K562 (cell line): ENCODE measurements around the gene RPL26.

Source experiments
- GTF2F1 ChIP-seq: IDR thresholded peaks from 2 replicates; pipeline ENCODE4 v1.6.1; 2011; ENCODE audit warnings: low read depth, low read length, improper control_type of control experiment
- HMG20B ChIP-seq: fragments of 250-450 bp; sonication (Bioruptor Pico); IDR thresholded peaks from 2 replicates; pipeline ENCODE4 v1.5.0; 2021; ENCODE audit warnings: mild to moderate bottlenecking
- TCF7 ChIP-seq: sonication (generic); IDR thresholded peaks from 2 replicates; pipeline ENCODE4 v1.6.1; 2016; ENCODE audit warnings: antibody characterized with exemption, borderline replicate concordance
- TF ChIP-seq, protein P1 (sequence below): fragments of 150-350 bp; IDR thresholded peaks from 2 replicates; pipeline ENCODE4 v1.6.1; 2014; ENCODE audit warnings: low read depth, mild to moderate bottlenecking, low read length, borderline replicate concordance
- TF ChIP-seq, protein P2 (sequence below): fragments of 250-450 bp; sonication (Bioruptor Pico); IDR thresholded peaks from 2 replicates; pipeline ENCODE4 v1.8.0; 2021; ENCODE audit warnings: borderline replicate concordance, mild to moderate bottlenecking, moderate library complexity; ENCODE audit not compliant: poor library complexity, severe bottlenecking

DNA sequence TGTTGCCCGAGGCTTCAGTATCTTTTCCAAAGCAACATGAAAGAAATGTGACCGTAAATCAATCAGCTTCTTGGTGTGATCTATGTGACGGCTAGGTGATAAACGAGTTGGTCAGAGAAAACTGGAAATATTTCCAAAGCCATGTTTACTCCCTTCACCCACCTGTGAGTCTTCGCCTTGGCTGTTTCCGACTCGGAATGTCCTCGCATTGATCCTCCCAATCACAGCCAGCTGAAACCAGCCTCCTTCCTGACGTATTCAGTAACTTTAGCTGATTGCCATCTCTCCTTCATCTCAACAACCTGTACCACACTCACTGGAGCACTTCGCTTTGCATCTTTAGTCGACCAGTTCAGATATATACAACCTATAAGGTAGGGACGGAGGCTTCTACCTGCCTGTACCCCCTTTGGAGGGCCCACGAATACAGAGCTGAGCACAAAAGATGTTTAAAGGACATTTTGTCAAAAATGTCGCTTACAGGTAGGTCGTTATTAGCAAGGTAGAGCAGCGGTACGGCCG is 7.2 kb downstream of the RPL26 start:
- TF ChIP-seq GTF2F1, result no peak
- no peak for TF ChIP-seq HMG20B (CRISPR knock-in tag)
- TF ChIP-seq, protein P1, sequence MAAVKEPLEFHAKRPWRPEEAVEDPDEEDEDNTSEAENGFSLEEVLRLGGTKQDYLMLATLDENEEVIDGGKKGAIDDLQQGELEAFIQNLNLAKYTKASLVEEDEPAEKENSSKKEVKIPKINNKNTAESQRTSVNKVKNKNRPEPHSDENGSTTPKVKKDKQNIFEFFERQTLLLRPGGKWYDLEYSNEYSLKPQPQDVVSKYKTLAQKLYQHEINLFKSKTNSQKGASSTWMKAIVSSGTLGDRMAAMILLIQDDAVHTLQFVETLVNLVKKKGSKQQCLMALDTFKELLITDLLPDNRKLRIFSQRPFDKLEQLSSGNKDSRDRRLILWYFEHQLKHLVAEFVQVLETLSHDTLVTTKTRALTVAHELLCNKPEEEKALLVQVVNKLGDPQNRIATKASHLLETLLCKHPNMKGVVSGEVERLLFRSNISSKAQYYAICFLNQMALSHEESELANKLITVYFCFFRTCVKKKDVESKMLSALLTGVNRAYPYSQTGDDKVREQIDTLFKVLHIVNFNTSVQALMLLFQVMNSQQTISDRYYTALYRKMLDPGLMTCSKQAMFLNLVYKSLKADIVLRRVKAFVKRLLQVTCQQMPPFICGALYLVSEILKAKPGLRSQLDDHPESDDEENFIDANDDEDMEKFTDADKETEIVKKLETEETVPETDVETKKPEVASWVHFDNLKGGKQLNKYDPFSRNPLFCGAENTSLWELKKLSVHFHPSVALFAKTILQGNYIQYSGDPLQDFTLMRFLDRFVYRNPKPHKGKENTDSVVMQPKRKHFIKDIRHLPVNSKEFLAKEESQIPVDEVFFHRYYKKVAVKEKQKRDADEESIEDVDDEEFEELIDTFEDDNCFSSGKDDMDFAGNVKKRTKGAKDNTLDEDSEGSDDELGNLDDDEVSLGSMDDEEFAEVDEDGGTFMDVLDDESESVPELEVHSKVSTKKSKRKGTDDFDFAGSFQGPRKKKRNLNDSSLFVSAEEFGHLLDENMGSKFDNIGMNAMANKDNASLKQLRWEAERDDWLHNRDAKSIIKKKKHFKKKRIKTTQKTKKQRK, result no peak
- no peak for TF ChIP-seq TCF7
- TF ChIP-seq, protein P2, sequence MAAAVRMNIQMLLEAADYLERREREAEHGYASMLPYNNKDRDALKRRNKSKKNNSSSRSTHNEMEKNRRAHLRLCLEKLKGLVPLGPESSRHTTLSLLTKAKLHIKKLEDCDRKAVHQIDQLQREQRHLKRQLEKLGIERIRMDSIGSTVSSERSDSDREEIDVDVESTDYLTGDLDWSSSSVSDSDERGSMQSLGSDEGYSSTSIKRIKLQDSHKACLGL (CRISPR knock-in tag), result no peak
